ENCODE measurements around the gene CEP20.
"Not testable (repeated sequence)": the region's sequence is repeated elsewhere in the genome, so short reads cannot be mapped to it uniquely, and the experiment has no call there.

DNA sequence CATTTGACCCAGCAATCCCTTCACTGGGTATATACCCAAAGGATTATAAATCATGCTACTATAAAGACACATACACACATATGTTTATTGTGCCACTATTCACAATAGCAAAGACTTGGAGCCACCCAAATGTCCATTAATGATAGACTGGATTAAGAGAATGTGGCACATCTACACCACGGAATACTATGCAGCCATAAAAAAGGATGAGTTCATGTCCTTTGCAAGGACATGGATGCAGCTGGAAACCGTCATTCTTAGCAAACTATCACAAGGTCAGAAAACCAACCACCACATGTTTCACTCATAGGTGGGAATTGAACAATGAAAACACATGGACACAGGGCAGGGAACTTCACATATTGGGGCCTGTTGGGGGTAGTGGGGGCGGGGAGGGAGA lies 29.9 kb upstream of the CEP20 start:
- not testable (repeated sequence) for TF ChIP-seq ZNF274 (IDR thresholded peaks at IDR 0.05; ENCODE audit: low read depth, low read length); SUZ12 (IDR thresholded peaks at IDR 0.05; ENCODE audit: extremely low read depth, insufficient read depth, insufficient read length); YY1 (IDR thresholded peaks at IDR 0.05; ENCODE audit: insufficient read depth, insufficient read length)

Data from NT2/D1 (cell line).